Sciatic nerve (tissue), 2 donors: Measurements from ENCODE around the gene ITFG1. TPM values are rescaled to one million over a fixed set of nuclear protein-coding genes. Genes with fewer than 3 reads are reported as not detected.

Experiments
- ATAC-seq: fragments of 200-7000 bp; cut with Tn5 transposase; one replicate; pipeline ENCODE4 v1.9.1; 2020; ENCODE audit warnings: mild to moderate bottlenecking, moderate library complexity
- DNase-seq: peaks from one replicate; pipeline ENCODE4 v3.0.0-alpha.2; 2020; ENCODE audit warnings: low spot score
- intact Hi-C: fragments of 100-400 bp; cut with DNase I; formaldehyde crosslinking; loops from one replicate; pipeline ENCODE4 v1.14.2; 2022
- total RNA-seq: library from RNA; stranded (reverse); fragmentation: NEBNext Ultra II Directional; extraction: Animal tissue kit (Norgen Biotek cat#: 25700); gene quantifications from one replicate; pipeline ENCODE4 v1.2.1, GENCODE V29; 2021
- donor health status: DM: no; HTN: no; CAD: no.
- donor health status: DM: no; HTN: no; CAD: no.

The ITFG1 gene
- total RNA-seq, 1 donor from 2014 or later: 50.0 TPM

GRCh38 chr16:47299587-47299986 lies 161.3 kb downstream of the ITFG1 start:
- no peak for DNase-seq
- intact Hi-C loops: no loop called here
- ATAC-seq: no peak

GRCh38 chr16:47284999-47285398 lies 175.9 kb downstream of the ITFG1 start:
- no peak for ATAC-seq
- DNase-seq: no peak
- intact Hi-C loops: no loop called here

GRCh38 chr16:47278306-47278970 lies 182.4 kb downstream of the ITFG1 start:
- intact Hi-C loops: no loop called here

GRCh38 chr16:47276522-47276921 lies 184.3 kb downstream of the ITFG1 start:
- DNase-seq: no peak
- no peak for ATAC-seq
- intact Hi-C loops: no loop called here

More at GRCh38 chr16:47278306-47278970, 182.4 kb downstream of the ITFG1 start:
- no peak for DNase-seq
- no peak for ATAC-seq

GRCh38 chr16:47262938-47263337 lies 197.9 kb downstream of the ITFG1 start:
- DNase-seq (no peak), ATAC-seq (no peak)
- intact Hi-C loops: loop anchor here (10.0 kb wide), 1 partner anchor 62 kb away; no protein-coding TSS in a partner anchor

GRCh38 chr16:47260503-47260902 lies 200.4 kb downstream of the ITFG1 start:
- intact Hi-C loops: loop anchor here (10.0 kb wide), 1 partner anchor 64 kb away; no protein-coding TSS in a partner anchor
- ATAC-seq: no peak
- DNase-seq: no peak

GRCh38 chr16:47258874-47259461 lies 201.9 kb downstream of the ITFG1 start:
- intact Hi-C loops: no loop called here

GRCh38 chr16:47254756-47255155 lies 206.1 kb downstream of the ITFG1 start:
- DNase-seq (no peak), ATAC-seq (no peak)
- intact Hi-C loops: no loop called here

More at GRCh38 chr16:47258874-47259461, 201.9 kb downstream of the ITFG1 start:
- ATAC-seq (no peak), DNase-seq (no peak)

GRCh38 chr16:47250983-47251382 lies 209.9 kb downstream of the ITFG1 start:
- DNase-seq (no peak), ATAC-seq (no peak)
- intact Hi-C loops: no loop called here

DNA sequence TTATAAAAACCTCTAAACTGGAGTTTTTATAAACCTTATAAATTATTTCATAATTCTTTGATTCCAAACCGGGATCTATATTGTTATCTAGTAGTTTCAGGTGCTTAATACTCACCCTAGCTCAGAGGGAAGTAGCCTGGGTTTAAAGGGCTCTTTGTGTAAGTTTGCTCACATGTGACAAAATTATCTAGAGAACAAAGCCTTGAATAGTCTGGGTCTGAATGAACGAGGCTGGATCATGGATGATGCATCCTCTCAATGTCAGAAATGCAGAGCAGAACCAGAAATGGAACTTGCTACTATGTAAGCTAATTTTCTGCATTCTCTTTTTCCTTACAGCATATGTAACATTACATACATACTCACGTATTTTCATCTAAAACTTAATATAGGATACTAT lies 213.2 kb downstream of the ITFG1 start:
- ATAC-seq (no peak), DNase-seq (no peak)
- intact Hi-C loops: no loop called here

- intact Hi-C loops: no loop called here
- DNase-seq (no peak), ATAC-seq (no peak)
Measured at GRCh38 chr16:47244206-47244605, 216.7 kb downstream of the ITFG1 start.

- ATAC-seq (no peak), DNase-seq (no peak)
- intact Hi-C loops: no loop called here
Measured at GRCh38 chr16:47241061-47241460, 219.8 kb downstream of the ITFG1 start.

DNA sequence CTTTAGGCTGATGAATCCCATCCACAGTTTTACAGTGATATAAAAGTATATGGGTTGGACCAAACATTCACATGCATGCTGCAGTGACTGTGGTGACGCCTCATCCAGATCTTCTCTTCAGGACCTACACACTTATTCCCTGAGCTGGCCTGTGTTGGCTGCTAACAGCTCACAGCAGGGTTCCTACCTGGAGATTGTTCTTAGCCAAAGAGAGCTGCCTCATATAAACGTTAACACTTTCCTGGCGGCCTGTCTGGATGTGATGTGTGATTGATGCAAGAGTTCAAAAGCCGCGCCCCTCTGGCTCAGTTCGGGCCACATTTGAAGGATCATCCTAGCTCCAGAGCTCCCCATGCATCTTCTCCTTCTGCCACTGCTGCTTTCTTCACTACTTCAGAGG lies 224.1 kb downstream of the ITFG1 start:
- no peak for ATAC-seq
- DNase-seq: no peak
- intact Hi-C loops: no loop called here

DNA sequence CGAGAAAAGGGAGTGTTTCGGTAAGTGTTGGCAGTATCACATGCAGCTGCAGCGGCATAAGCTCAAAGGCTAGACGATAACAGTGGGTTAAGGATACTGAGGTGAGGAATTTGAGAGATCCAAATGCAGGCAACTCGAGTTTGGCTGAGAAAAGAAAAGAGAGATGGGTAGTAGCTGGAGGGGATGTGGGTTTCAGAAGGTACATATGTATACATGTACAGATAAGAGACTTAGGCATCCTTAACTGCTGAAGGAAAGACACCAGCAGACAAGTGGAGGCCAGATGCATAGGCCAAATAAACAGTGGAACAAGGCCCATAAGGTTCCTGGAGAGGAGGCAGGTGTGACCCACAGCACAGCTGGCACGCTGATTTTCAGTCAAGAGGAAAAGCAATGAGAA lies 230.6 kb downstream of the ITFG1 start:
- intact Hi-C loops: no loop called here
- no peak for DNase-seq
- no peak for ATAC-seq

DNA sequence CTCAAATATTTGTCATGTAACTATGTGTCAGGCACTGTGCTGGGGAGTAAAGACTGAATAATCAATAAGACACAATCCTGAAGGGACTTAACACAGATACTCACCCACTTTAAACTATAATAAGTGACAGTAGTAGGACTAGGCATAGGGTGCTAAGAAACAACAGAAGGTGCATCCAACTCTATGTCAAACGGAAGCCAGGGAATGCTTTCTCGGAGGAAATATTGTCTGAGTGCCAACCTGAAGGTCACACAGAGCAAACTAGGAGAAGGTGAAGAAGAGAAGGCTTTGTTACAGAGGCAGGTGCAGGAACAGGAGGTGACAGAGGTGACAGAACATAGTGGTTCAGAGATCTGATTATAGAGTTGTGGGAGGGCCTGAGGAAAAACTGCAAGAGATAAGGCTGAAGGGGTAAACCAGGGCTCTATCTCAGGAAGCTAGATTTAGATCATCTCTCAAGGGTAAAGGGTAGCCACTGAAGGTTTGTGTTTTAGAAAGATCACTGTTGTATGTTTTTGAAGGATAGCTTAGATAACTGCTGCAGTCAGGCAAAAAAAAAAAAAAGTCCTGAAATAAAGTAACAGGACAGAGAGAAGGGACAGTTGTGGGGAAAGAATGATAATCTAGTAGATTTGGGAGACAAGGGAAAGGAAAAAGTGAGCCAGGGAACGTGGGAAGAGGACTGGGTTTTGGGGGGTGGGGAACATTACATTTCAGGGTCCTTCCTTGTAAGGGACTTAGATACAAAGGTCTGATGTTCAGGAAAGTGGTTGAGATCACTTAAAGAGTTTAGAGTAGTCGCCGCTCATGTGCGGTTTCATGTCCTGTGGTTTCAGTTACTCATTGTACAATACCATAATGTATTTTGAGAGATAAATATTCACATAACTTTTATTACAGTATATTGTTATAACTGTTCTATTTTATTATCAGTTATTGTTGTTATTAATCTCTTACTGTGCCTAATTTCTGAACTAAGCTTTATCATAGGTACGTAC lies 231.5 kb downstream of the ITFG1 start:
- no peak for DNase-seq
- ATAC-seq: no peak
- intact Hi-C loops: no loop called here

DNA sequence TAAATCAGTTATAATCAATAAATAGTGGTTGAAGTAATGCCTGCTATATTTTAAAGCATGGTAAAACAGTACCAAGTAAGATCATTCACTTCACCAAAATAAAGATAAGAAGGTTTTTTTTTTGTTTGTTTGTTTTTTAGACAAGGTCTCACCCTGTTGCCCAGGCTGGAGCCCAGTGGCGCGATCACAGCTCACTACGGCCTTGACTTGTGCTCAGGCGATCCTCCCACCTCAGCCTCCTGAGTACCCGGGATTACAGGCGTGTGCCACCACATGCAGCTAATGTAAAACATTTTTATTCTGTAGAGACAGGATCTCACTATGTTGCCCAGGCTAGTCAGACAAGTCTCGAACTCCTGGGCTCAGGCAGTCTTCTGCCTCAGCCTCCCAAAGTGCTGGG lies 232.6 kb downstream of the ITFG1 start:
- DNase-seq: no peak
- ATAC-seq: no peak
- intact Hi-C loops: no loop called here

DNA sequence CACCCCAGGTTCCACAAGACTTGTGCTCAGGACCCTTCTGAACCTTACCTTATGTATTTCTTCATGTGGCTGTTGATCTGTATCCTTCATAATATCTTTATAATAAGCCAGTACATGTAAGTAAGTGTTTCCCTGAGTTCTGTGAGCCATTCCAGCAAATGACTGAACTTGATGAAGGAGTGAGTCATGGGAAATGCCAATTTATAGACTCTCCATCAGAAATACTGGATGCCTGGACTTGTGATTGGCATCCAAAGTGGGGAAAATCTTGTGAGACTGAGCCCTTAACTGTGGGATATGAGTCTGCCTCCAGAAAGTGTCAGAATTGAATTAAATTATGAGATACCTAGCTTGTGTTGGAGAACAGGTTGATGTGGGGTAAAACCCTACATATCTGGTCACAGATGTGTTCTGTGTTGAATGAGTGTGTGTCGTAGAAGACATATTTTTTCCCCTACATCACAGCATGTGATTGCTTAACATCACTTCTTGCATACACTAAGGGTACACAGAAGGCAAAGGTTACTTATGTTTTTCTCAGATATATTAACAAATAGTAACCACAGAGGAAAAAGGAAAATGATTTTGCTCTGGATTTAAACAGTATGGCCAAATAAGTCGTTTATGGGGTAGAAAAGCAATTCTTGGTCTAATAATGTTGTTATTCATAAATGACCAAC lies 247.0 kb downstream of the ITFG1 start:
- intact Hi-C loops: no loop called here
- no peak for ATAC-seq
- DNase-seq: no peak

GRCh38 chr16:47211218-47211617 lies 249.6 kb downstream of the ITFG1 start:
- intact Hi-C loops: no loop called here
- DNase-seq (no peak), ATAC-seq (no peak)
